GM23248 (cell line): ENCODE results near the gene TWSG1. TPM values are rescaled to one million over a fixed set of nuclear protein-coding genes. Genes with fewer than 3 reads are reported as not detected.
A peak's percentile ranks its signal among the peaks of the same experiment; 100 is the strongest.

Experiments used
- DNase-seq: peaks from one replicate; pipeline ENCODE4 v3.0.0-alpha.2; 2015
- H2AFZ ChIP-seq: fragments of 200-600 bp; sonication (generic); 2 replicates; pipeline ENCODE4 v1.6.1; 2016; ENCODE audit warnings: antibody characterized with exemption
- H3F3A ChIP-seq: fragments of 200-600 bp; sonication (generic); 2 replicates; pipeline ENCODE4 v1.6.1; 2016; ENCODE audit warnings: mild to moderate bottlenecking, antibody characterized with exemption, mixed run types; ENCODE audit not compliant: insufficient read depth
- H3K27ac ChIP-seq: fragments of 200-600 bp; sonication (generic); 2 replicates; pipeline ENCODE4 v1.5.1; 2016; ENCODE audit warnings: mild to moderate bottlenecking
- H3K27me3 ChIP-seq: fragments of 200-600 bp; sonication (generic); replicated peaks from 2 replicates; pipeline ENCODE4 v1.6.1; 2016; ENCODE audit warnings: mild to moderate bottlenecking; ENCODE audit not compliant: insufficient read depth
- H3K36me3 ChIP-seq: fragments of 200-600 bp; sonication (generic); 2 replicates; pipeline ENCODE4 v1.6.1; 2016; ENCODE audit warnings: low read depth, mild to moderate bottlenecking
- H3K4me1 ChIP-seq: fragments of 200-600 bp; sonication (generic); 2 replicates; pipeline ENCODE4 v1.6.1; 2016; ENCODE audit warnings: mild to moderate bottlenecking; ENCODE audit not compliant: insufficient read depth
- H3K4me2 ChIP-seq: fragments of 200-600 bp; sonication (generic); one replicate; pipeline ENCODE4 v1.6.1; 2016; ENCODE audit warnings: mild to moderate bottlenecking; ENCODE audit not compliant: unreplicated experiment
- H3K4me3 ChIP-seq: fragments of 200-600 bp; sonication (generic); 2 replicates; pipeline ENCODE4 v1.5.1; 2016; ENCODE audit warnings: mild to moderate bottlenecking
- H3K79me2 ChIP-seq: fragments of 200-600 bp; sonication (generic); 2 replicates; pipeline ENCODE4 v1.6.1; 2016; ENCODE audit warnings: mild to moderate bottlenecking; ENCODE audit not compliant: insufficient read depth
- H3K9ac ChIP-seq: fragments of 200-600 bp; sonication (generic); 2 replicates; pipeline ENCODE4 v1.6.1; 2016; ENCODE audit warnings: mild to moderate bottlenecking
- H3K9me2 ChIP-seq: fragments of 200-600 bp; sonication (generic); 2 replicates; pipeline ENCODE4 v1.6.1; 2016; ENCODE audit warnings: mixed run types, mild to moderate bottlenecking, moderate library complexity; ENCODE audit not compliant: insufficient read depth
- H3K9me3 ChIP-seq: fragments of 200-600 bp; sonication (generic); one replicate; pipeline ENCODE4 v1.6.1; 2017; ENCODE audit warnings: low read depth
- H4K20me1 ChIP-seq: fragments of 200-600 bp; sonication (generic); 2 replicates; pipeline ENCODE4 v1.6.0; 2016; ENCODE audit not compliant: insufficient read depth
- EZH2 ChIP-seq: fragments of 200-600 bp; sonication (generic); IDR thresholded peaks from 2 replicates; pipeline ENCODE4 v1.6.1; 2018; ENCODE audit warnings: antibody characterized with exemption, mild to moderate bottlenecking; ENCODE audit not compliant: insufficient read depth, poor library complexity, severe bottlenecking
- EZH2phosphoT487 ChIP-seq: fragments of 200-600 bp; sonication (generic); IDR thresholded peaks from 2 replicates; pipeline ENCODE4 v1.6.1; 2018; ENCODE audit warnings: antibody characterized with exemption, moderate library complexity, mild to moderate bottlenecking, low read depth; ENCODE audit not compliant: insufficient read depth
- WGBS, 2 experiments: methylation state at CpG; one replicate each; pipeline ENCODE4 v1.1.6; 2015 to 2017; ENCODE audit warnings: low lambda C conversion rate in 2 of 2, low coverage in 1 of 2; ENCODE audit errors: missing lambda C conversion rate in 2 of 2; 5-methylcytosine and 5-hydroxymethylcytosine counted together
- in situ Hi-C: fragments of 300-500 bp; cut with MboI; formaldehyde crosslinking; loops from 2 replicates; pipeline ENCODE4 v1.15.0; 2020
- polyA plus RNA-seq: library from polyadenylated mRNA; unstranded; fragments of >200 nt; fragmentation: Nextera tagmentation; extraction: Ambion mirVana; gene quantifications from 2 replicates; pipeline ENCODE4 v1.2.1, GENCODE V29; 2016
- total RNA-seq: library from RNA; depleted of rRNA; stranded (reverse); fragments of >200 nt; shearing (Covaris generic); gene quantifications from 2 replicates; pipeline ENCODE4 v1.2.3, GENCODE V29; 2014

TWSG1 gene
- total and polyA plus RNA-seq, 2 experiments from 2014 or later: 113 to 136 TPM

- no peak overlapping the region for H3K27ac ChIP-seq
- 57 to 68% methylated on average over 4 of the region's 4 CpGs for WGBS, 2 experiments
- in situ Hi-C loops: no loop called here
Observed at GRCh38 chr18:9321736-9322135, 12.8 kb upstream of the TWSG1 start.

GRCh38 chr18:9322744-9323143 lies 11.8 kb upstream of the TWSG1 start:
- in situ Hi-C loops: no loop called here
- H3K4me1 ChIP-seq: peaks cover 21% of the 10 kb centered on the region
- no peak overlapping the region for H2AFZ ChIP-seq
- H3K4me2 ChIP-seq: no peak overlapping the region
- TF ChIP-seq EZH2phosphoT487: no peak
- no peak for TF ChIP-seq EZH2
- peaks cover 7% of the 10 kb centered on the region for H3F3A ChIP-seq
- H3K9ac ChIP-seq: no peak overlapping the region
- no peaks in the 10 kb centered on the region for H3K27me3 ChIP-seq
- no peak overlapping the region for H3K27ac ChIP-seq
- H4K20me1 ChIP-seq: no peaks in the 10 kb centered on the region
- no peaks in the 10 kb centered on the region for H3K36me3 ChIP-seq
- DNase-seq: no peak
- H3K9me2 ChIP-seq: no peaks in the 10 kb centered on the region
- WGBS, 2 experiments: 94 to 100% methylated on average over 2 of the region's 2 CpGs
- H3K4me3 ChIP-seq: no peak overlapping the region
- no peaks in the 10 kb centered on the region for H3K79me2 ChIP-seq
- H3K9me3 ChIP-seq: no peaks in the 10 kb centered on the region

More at GRCh38 chr18:9321736-9322135, 12.8 kb upstream of the TWSG1 start:
- no peak for DNase-seq
- Histone ChIP-seq H4K20me1 (no peaks in the 10 kb centered on the region), H3K36me3 (no peaks in the 10 kb centered on the region), H2AFZ (no peak overlapping the region; the same call in 1 of the 2 replicates), H3K9me3 (no peaks in the 10 kb centered on the region), H3K4me2 (no peak overlapping the region), H3K4me1 (peaks cover 21% of the 10 kb centered on the region), H3F3A (peaks cover 7% of the 10 kb centered on the region), H3K9ac (no peak overlapping the region), H3K79me2 (no peaks in the 10 kb centered on the region), H3K9me2 (no peaks in the 10 kb centered on the region), H3K4me3 (no peak overlapping the region), H3K27me3 (no peaks in the 10 kb centered on the region)
- no peak for TF ChIP-seq EZH2phosphoT487
- TF ChIP-seq EZH2: no peak

GRCh38 chr18:9323750-9324445 lies 10.7 kb upstream of the TWSG1 start:
- H3K79me2 ChIP-seq: no peaks in the 10 kb centered on the region
- no peak overlapping the region for H3K4me3 ChIP-seq
- peaks cover 21% of the 10 kb centered on the region for H3K4me1 ChIP-seq
- no peaks in the 10 kb centered on the region for H3K27me3 ChIP-seq
- no peaks in the 10 kb centered on the region for H3K36me3 ChIP-seq
- DNase-seq: peak; percentile 53
- H3K4me2 ChIP-seq: no peak overlapping the region
- H3K27ac ChIP-seq: no peak overlapping the region
- 53 to 57% methylated on average over 3 of the region's 3 CpGs for WGBS, 2 experiments
- H3F3A ChIP-seq: peaks cover 7% of the 10 kb centered on the region
- H2AFZ ChIP-seq: no peak overlapping the region
- no peak overlapping the region for H3K9ac ChIP-seq
- no peaks in the 10 kb centered on the region for H4K20me1 ChIP-seq
- TF ChIP-seq EZH2phosphoT487 (no peak), EZH2 (no peak)
- H3K9me3 ChIP-seq: no peaks in the 10 kb centered on the region
- H3K9me2 ChIP-seq: no peaks in the 10 kb centered on the region
- in situ Hi-C loops: no loop called here

- H3K27me3 ChIP-seq: no peaks in the 10 kb centered on the region
- H3K79me2 ChIP-seq: no peaks in the 10 kb centered on the region
- 51 to 53% methylated on average over 2 of the region's 2 CpGs for WGBS, 2 experiments
- H3K9me3 ChIP-seq: no peaks in the 10 kb centered on the region
- TF ChIP-seq EZH2: no peak
- no peak for TF ChIP-seq EZH2phosphoT487
- no peak overlapping the region for H3K4me3 ChIP-seq
- H3K9me2 ChIP-seq: no peaks in the 10 kb centered on the region
- H3K4me2 ChIP-seq: no peak overlapping the region
- H3K4me1 ChIP-seq: peaks cover 18% of the 10 kb centered on the region
- no peak overlapping the region for H2AFZ ChIP-seq
- H3K36me3 ChIP-seq: no peaks in the 10 kb centered on the region
- no peaks in the 10 kb centered on the region for H4K20me1 ChIP-seq
- H3F3A ChIP-seq: peaks cover 7% of the 10 kb centered on the region
- in situ Hi-C loops: no loop called here
- no peak overlapping the region for H3K9ac ChIP-seq
- no peak for DNase-seq
- no peak overlapping the region for H3K27ac ChIP-seq
Observed at GRCh38 chr18:9325716-9326115, 8.9 kb upstream of the TWSG1 start.
